Measurements from ENCODE around the gene DFFA.

Gene DFFA

GRCh38 chr1:10472220-10473144 is at the start of gene DFFA:
TSS of gene DFFA (minus strand) at chr1:10472529. CDS start at chr1:10472458, 71 bp downstream.
- peak; percentile 76 to 84 for DNase-seq (ENCODE audit: low read depth in 2 of 2)

GRCh38 chr1:10521537-10522157 is 49.3 kb upstream of the DFFA start:
- DNase-seq (ENCODE audit: low read depth in 2 of 2), result no peak

- DNase-seq (ENCODE audit: low read depth in 2 of 2), result no peak
These were observed 48.6 kb upstream of the DFFA start for GRCh38 chr1:10520952-10521351.

- DNase-seq (ENCODE audit: low read depth in 2 of 2), result no peak
These were observed 48.2 kb upstream of the DFFA start for GRCh38 chr1:10520497-10520896.

GRCh38 chr1:10519016-10519417 is 46.7 kb upstream of the DFFA start:
- DNase-seq (ENCODE audit: low read depth in 2 of 2), result no peak

- DNase-seq (ENCODE audit: low read depth in 2 of 2), result no peak
These were observed 45.3 kb upstream of the DFFA start for GRCh38 chr1:10517677-10517982.

- DNase-seq (ENCODE audit: low read depth in 2 of 2), result no peak
These were observed 44.8 kb upstream of the DFFA start for GRCh38 chr1:10516925-10517676.

GRCh38 chr1:10515976-10516750 is 43.8 kb upstream of the DFFA start:
- no peak for DNase-seq (ENCODE audit: low read depth in 2 of 2)

GRCh38 chr1:10515301-10515975 is 43.1 kb upstream of the DFFA start:
- DNase-seq (ENCODE audit: low read depth in 2 of 2), result no peak

- DNase-seq (ENCODE audit: low read depth in 2 of 2), result no peak
These were observed 42.3 kb upstream of the DFFA start for GRCh38 chr1:10514490-10515235.

GRCh38 chr1:10513199-10513598 is 40.9 kb upstream of the DFFA start:
- no peak for DNase-seq (ENCODE audit: low read depth in 2 of 2)

- DNase-seq (ENCODE audit: low read depth in 2 of 2), result no peak
These were observed 39.2 kb upstream of the DFFA start for GRCh38 chr1:10511494-10511885.

GRCh38 chr1:10510520-10511493 is 38.5 kb upstream of the DFFA start:
- peak; percentile 55 to 61 for DNase-seq (ENCODE audit: low read depth in 2 of 2)

- DNase-seq (ENCODE audit: low read depth in 2 of 2), result no peak
These were observed 37.6 kb upstream of the DFFA start for GRCh38 chr1:10509809-10510509.

- no peak for DNase-seq (ENCODE audit: low read depth in 2 of 2)
These were observed 36.2 kb upstream of the DFFA start for GRCh38 chr1:10508511-10508951.

- peak in 1 of 2 donors; percentile 27 for DNase-seq (ENCODE audit: low read depth in 2 of 2)
These were observed 35.0 kb upstream of the DFFA start for GRCh38 chr1:10507111-10507879.

- DNase-seq (ENCODE audit: low read depth in 2 of 2), result no peak
These were observed 34.3 kb upstream of the DFFA start for GRCh38 chr1:10506677-10507047.
